GM12874 (cell line): ENCODE measurements around the gene ERC2.

Source experiments
- TF ChIP-seq, protein P1 (sequence below): IDR thresholded peaks from 2 replicates; pipeline ENCODE4 v1.5.1; 2011; ENCODE audit warnings: low read depth, mild to moderate bottlenecking, control low read depth, low read length, moderate library complexity; ENCODE audit not compliant: insufficient read depth

Gene ERC2

DNA sequence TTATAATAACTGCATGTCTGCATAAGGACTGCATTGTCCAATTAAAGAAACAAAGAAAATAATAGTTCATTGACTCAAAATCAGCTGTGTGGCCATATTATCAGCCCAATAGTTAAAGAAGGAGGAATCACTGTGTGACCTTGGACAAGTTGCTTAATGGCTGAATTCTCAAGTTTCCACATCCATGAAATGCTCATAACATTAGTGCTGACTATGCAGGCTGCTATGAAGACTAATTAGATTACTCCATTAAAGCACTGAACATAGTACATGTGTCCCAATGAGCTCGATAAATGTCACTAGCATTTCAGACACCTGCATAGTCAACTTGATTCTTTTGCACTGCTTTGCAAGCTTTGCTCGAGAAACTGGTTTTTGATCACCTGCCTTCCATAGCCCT, 870.0 kb downstream of the ERC2 start:
- TF ChIP-seq, protein P1, sequence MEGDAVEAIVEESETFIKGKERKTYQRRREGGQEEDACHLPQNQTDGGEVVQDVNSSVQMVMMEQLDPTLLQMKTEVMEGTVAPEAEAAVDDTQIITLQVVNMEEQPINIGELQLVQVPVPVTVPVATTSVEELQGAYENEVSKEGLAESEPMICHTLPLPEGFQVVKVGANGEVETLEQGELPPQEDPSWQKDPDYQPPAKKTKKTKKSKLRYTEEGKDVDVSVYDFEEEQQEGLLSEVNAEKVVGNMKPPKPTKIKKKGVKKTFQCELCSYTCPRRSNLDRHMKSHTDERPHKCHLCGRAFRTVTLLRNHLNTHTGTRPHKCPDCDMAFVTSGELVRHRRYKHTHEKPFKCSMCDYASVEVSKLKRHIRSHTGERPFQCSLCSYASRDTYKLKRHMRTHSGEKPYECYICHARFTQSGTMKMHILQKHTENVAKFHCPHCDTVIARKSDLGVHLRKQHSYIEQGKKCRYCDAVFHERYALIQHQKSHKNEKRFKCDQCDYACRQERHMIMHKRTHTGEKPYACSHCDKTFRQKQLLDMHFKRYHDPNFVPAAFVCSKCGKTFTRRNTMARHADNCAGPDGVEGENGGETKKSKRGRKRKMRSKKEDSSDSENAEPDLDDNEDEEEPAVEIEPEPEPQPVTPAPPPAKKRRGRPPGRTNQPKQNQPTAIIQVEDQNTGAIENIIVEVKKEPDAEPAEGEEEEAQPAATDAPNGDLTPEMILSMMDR: no peak

- TF ChIP-seq, protein P1: no peak
Measured at GRCh38 chr3:55597641-55598040, 870.6 kb downstream of the ERC2 start.

DNA sequence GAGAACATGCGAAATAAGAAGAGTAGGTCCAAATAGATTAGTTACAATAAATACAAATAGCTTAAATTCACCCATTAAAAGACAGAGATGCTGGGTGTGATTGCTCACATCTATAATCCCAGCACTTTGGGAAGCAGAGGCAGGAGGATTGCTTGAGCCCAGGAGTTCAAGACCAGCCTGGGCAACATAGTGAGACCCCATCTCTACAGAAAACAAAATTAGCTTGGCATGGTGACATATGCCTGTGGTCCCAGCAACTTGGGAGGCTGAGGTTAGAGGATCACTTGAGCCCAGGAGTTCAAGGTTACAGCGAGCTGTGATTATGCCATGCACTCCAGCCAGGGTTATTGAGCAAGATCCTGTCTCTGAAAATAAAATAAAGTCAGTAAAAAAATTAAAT, 872.1 kb downstream of the ERC2 start:
- TF ChIP-seq, protein P1: no peak

GRCh38 chr3:55595420-55595819, 872.8 kb downstream of the ERC2 start:
- TF ChIP-seq, protein P1: no peak

DNA sequence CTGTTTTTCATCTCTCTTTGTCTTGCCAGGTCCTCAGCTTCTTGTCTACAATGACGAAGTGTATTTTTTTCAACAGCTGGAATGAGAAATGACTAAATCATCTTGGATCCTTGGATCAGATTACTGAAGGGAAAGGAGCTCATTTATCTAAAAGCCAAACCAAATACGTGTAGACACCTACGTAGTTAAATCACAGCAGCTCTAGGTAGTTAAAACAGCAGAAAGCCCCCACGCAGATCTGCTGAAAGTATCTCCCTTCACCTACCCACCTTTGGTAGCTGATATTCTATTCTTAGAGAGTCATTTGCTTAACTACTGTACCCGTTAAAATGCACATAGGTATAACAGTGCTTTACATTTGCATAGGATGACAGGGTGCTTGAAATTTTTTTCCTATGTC, 875.7 kb downstream of the ERC2 start:
- TF ChIP-seq, protein P1: no peak

DNA sequence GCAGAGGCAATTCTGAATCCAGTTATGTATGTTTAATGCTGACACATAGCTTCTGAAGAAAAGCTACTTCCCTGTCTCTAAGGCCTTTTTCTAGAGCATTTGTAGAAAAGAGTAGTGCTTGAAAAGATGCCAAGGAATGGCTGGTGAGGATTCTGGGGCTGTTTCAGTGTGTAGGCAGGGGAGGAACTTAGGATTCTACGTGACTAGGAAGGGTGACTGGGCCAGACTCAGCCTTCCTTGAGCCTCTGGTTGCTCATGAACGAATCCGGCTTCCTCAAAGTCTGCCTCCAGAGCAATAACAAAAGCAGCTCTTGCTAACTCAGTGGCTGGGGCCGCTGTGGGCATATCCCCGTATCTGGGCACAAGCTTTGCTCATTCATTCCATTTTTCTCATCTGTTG, 876.4 kb downstream of the ERC2 start:
- TF ChIP-seq, protein P1: no peak

DNA sequence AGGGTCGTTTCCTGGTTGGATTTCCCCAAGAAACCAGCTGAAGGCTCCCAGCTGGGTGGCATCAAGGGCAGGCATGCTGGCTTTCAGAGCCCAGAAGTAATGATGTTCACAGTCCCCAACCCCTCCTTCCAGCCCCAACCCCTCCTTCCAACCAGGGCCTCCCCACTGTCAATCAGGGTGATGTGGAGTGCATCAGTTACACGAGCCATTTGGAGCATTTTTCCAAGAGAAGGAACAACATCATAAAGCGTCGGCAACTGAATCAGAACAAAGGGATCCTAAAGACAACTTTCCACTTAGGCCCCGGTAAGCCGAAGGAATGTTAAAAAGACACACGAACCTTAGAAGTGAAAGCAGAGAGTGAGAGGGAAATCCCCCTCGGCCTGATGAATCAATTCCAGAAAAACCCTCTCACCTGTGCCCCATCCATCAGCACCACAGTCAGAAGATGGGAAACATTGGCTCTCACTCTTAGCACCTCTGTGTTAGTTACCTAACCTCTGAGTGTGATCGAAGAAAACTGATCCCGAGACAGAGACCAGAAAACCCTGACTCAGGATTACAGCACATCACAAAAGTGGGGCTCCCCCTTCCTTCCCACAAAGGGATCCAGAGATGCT, 880.0 kb downstream of the ERC2 start:
- TF ChIP-seq, protein P1: no peak
